ENCODE data around the gene ABR.
"Not testable (repeated sequence)": the region's sequence is repeated elsewhere in the genome, so short reads cannot be mapped to it uniquely, and the experiment has no call there.

Gene ABR

GRCh38 chr17:1158879-1159278, 20.9 kb downstream of the ABR start:
- FAIRE-seq (no peak), DNase-seq (ENCODE audit: insufficient read length, low spot score) (no peak)
- TF ChIP-seq CTCF (IDR thresholded peaks at IDR 0.05; ENCODE audit: insufficient read depth, missing control alignments): no peak

- DNase-seq (ENCODE audit: insufficient read length, low spot score): no peak
- FAIRE-seq: no peak
These were observed 22.9 kb downstream of the ABR start for GRCh38 chr17:1156864-1157263.

GRCh38 chr17:1154704-1155103, 25.1 kb downstream of the ABR start:
- no peak for FAIRE-seq
- DNase-seq (ENCODE audit: insufficient read length, low spot score): no peak
- no peak for TF ChIP-seq CTCF (IDR thresholded peaks at IDR 0.05; ENCODE audit: insufficient read depth, missing control alignments)

More at GRCh38 chr17:1156864-1157263, 22.9 kb downstream of the ABR start:
- TF ChIP-seq CTCF (IDR thresholded peaks at IDR 0.05; ENCODE audit: insufficient read depth, missing control alignments): no peak

GRCh38 chr17:1153795-1154546, 25.8 kb downstream of the ABR start:
- DNase-seq (ENCODE audit: insufficient read length, low spot score): peak; percentile 67
- TF ChIP-seq CTCF (IDR thresholded peaks at IDR 0.05; ENCODE audit: insufficient read depth, missing control alignments): no peak
- no peak for FAIRE-seq

GRCh38 chr17:1152582-1152981, 27.2 kb downstream of the ABR start:
- not testable (repeated sequence) for FAIRE-seq; DNase-seq (ENCODE audit: insufficient read length, low spot score)

GRCh38 chr17:1150863-1151600, 28.7 kb downstream of the ABR start:
- no peak for DNase-seq (ENCODE audit: insufficient read length, low spot score)
- TF ChIP-seq CTCF (IDR thresholded peaks at IDR 0.05; ENCODE audit: insufficient read depth, missing control alignments): no peak
- FAIRE-seq: no peak

GRCh38 chr17:1149869-1150268, 29.9 kb downstream of the ABR start:
- FAIRE-seq: no peak
- no peak for TF ChIP-seq CTCF (IDR thresholded peaks at IDR 0.05; ENCODE audit: insufficient read depth, missing control alignments)
- no peak for DNase-seq (ENCODE audit: insufficient read length, low spot score)
